ENCODE measurements around the gene IGFL2. TPM values are rescaled to one million over a fixed set of nuclear protein-coding genes. Genes with fewer than 3 reads are reported as not detected.

The IGFL2 gene
- total RNA-seq, 1 donor from 2014 or later = not detected

DNA sequence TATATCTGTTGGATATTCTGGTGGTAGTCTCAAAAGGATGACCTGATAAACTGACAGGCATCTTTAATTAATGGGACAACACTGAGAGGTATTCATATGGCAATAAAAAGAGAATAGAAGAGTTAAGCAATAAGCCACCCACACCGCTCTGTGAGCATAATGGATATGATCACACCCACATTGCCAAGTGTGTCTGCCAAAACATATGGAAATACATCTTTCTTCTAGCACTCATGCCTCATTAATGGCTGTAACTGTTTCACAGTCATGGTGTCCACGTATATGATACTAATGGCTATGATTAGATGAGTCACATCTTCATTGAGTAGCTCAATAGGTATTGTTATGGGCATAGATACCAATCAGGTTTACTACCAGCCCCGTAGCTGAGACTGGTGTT is 36.7 kb upstream of the IGFL2 start:
- no peak overlapping the region for H3K4me3 ChIP-seq
- no peak for DNase-seq (ENCODE audit: low spot score in 2 of 2)
- TF ChIP-seq, protein P1, sequence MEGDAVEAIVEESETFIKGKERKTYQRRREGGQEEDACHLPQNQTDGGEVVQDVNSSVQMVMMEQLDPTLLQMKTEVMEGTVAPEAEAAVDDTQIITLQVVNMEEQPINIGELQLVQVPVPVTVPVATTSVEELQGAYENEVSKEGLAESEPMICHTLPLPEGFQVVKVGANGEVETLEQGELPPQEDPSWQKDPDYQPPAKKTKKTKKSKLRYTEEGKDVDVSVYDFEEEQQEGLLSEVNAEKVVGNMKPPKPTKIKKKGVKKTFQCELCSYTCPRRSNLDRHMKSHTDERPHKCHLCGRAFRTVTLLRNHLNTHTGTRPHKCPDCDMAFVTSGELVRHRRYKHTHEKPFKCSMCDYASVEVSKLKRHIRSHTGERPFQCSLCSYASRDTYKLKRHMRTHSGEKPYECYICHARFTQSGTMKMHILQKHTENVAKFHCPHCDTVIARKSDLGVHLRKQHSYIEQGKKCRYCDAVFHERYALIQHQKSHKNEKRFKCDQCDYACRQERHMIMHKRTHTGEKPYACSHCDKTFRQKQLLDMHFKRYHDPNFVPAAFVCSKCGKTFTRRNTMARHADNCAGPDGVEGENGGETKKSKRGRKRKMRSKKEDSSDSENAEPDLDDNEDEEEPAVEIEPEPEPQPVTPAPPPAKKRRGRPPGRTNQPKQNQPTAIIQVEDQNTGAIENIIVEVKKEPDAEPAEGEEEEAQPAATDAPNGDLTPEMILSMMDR (IDR thresholded peaks at IDR 0.05) = no peak
- no peaks in the 10 kb centered on the region for H3K9me3 ChIP-seq
- no peaks in the 10 kb centered on the region for H3K36me3 ChIP-seq
- intact Hi-C loops (cut with DNase I) = no loop called here
- no peaks in the 10 kb centered on the region for H3K4me1 ChIP-seq
- no peak overlapping the region for H3K27ac ChIP-seq
- H3K27me3 ChIP-seq = no peaks in the 10 kb centered on the region

DNA sequence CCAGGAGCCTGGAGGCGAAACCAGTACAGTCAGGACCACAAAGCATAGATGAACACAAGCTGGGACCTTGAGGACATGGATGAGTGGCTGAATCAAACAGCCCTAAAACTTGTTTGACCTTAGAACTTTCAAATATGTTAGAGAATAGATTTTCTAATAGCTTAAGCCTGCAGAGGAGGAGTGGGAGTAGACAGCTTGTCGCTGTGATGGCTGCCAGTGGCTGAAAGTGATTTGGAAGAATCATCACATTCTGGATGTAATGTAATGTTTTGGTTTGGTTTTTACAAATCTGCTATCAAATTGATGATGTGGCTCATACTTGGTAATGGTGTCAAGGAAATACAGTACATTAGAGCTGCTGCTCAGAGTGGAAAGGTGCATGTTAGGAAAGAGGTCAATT is 35.5 kb upstream of the IGFL2 start:
- intact Hi-C loops (cut with DNase I) = no loop called here
- H3K36me3 ChIP-seq = no peaks in the 10 kb centered on the region
- H3K4me1 ChIP-seq = no peaks in the 10 kb centered on the region
- no peak overlapping the region for H3K4me3 ChIP-seq
- DNase-seq (ENCODE audit: low spot score in 2 of 2) = no peak
- no peak overlapping the region for H3K27ac ChIP-seq
- H3K9me3 ChIP-seq = no peaks in the 10 kb centered on the region
- TF ChIP-seq, protein P1 (IDR thresholded peaks at IDR 0.05) = no peak
- H3K27me3 ChIP-seq = no peaks in the 10 kb centered on the region

DNA sequence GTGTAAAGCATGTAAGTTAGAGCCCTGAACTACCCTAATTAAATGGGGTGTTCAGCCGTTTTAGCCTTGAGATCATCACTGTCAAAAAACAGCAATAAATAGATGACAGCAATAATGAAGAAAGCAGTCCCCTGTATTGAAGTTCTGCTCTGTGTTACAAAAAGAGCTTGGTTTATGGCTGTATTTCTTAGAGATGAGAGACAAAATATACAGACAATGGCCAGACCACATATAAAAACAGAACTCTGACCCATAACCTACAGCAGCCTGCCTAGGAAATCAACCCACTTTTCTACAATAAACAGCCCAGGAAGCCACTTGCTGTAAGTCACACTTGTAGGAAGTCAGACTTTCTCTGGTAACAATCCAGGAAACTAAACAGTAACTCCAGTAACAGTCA is 34.3 kb upstream of the IGFL2 start:
- TF ChIP-seq, protein P1 (IDR thresholded peaks at IDR 0.05) = no peak
- no peak overlapping the region for H3K27ac ChIP-seq
- H3K27me3 ChIP-seq = no peaks in the 10 kb centered on the region

DNA sequence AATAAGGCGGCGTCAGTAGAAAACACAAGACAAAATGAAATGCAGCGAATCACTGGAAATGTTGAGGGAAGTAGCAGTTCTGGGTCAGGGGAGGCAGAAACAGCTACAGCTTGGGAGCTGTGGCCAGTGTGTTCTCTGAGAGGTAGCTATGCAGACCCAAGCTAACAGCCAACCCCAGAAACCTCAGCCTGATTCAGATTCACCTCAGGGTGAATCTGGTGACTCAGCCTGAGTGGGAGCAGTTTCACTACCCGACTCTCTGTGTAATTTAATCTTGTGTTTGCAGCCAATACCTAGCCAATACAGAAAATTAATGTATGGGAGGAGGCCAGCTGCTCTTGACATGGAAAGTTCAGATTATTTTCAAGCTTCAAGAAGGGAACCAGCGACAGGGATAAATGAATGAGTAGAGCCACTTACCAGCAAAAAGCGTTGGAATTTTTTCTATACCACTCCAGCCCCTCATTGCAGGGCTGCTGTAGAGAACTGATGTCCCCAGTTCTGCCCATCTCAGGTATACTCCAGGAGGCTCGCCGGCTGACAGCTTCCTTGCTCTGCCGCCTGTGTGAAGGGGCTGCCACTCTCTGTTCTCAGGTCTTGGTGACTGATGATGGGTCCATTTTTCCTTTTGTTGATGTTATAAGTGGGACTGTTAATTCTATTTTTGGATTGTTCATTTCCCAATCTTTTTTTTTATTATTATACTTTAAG is 32.5 kb upstream of the IGFL2 start:
- TF ChIP-seq, protein P1 (IDR thresholded peaks at IDR 0.05) = no peak

More for the DNA sequence above, 34.3 kb upstream of the IGFL2 start:
- no peaks in the 10 kb centered on the region for H3K4me1 ChIP-seq
- intact Hi-C loops (cut with DNase I) = no loop called here
- H3K36me3 ChIP-seq = no peaks in the 10 kb centered on the region
- H3K4me3 ChIP-seq = no peak overlapping the region
- no peak for DNase-seq (ENCODE audit: low spot score in 2 of 2)
- H3K9me3 ChIP-seq = no peaks in the 10 kb centered on the region

DNA sequence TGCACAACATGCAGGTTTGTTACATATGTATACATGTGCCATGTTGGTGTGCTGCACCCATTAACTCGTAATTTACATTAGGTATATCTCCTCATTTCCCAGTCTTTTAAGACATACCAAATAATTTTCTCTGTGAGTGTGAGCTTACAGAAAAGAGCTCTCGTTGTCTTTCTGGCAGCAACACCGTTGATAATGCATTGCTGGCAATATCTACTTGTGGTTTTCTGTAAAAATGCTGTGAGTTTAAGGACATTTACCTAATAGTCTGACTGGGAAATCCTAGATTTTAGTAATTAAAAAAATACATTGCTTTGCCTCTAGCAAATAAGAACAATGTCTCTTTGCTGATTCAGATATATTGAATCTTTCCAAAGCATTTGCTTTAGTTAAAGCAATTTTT is 31.9 kb upstream of the IGFL2 start:
- Histone ChIP-seq H3K27me3 (no peaks in the 10 kb centered on the region), H3K4me1 (no peaks in the 10 kb centered on the region), H3K27ac (no peak overlapping the region), H3K4me3 (no peak overlapping the region), H3K9me3 (no peaks in the 10 kb centered on the region), H3K36me3 (no peaks in the 10 kb centered on the region)
- TF ChIP-seq, protein P1 (IDR thresholded peaks at IDR 0.05) = no peak
- intact Hi-C loops (cut with DNase I) = no loop called here
- no peak for DNase-seq (ENCODE audit: low spot score in 2 of 2)

More for the DNA sequence above, 32.5 kb upstream of the IGFL2 start:
- H3K36me3 ChIP-seq = no peaks in the 10 kb centered on the region
- no peaks in the 10 kb centered on the region for H3K27me3 ChIP-seq
- no peak for DNase-seq (ENCODE audit: low spot score in 2 of 2)
- no peak overlapping the region for H3K4me3 ChIP-seq
- no peaks in the 10 kb centered on the region for H3K9me3 ChIP-seq
- H3K4me1 ChIP-seq = no peaks in the 10 kb centered on the region
- intact Hi-C loops (cut with DNase I) = no loop called here
- no peak overlapping the region for H3K27ac ChIP-seq

All from ascending aorta (tissue), 2 donors.